ENCODE results near the gene CBARP. TPM values are rescaled to one million over a fixed set of nuclear protein-coding genes. Genes with fewer than 3 reads are reported as not detected.

The CBARP gene
- total RNA-seq, 1 donor from 2014 or later: 1.2 TPM

GRCh38 chr19:1226522-1227303, 11.1 kb downstream of the CBARP start:
- no peak for TF ChIP-seq EZH2phosphoT487 (IDR thresholded peaks at IDR 0.05)
- TF ChIP-seq CTCF (IDR thresholded peaks at IDR 0.05): no peak
- TF ChIP-seq EZH2 (IDR thresholded peaks at IDR 0.05): no peak
- Histone ChIP-seq H3K27ac (no peak overlapping the region), H3K9ac (no peak overlapping the region), H3K4me3 (no peak overlapping the region), H3K27me3 (no peaks in the 10 kb centered on the region), H4K20me1 (ENCODE audit: low read depth) (peaks cover 32% of the 10 kb centered on the region), H2AFZ (replicated peaks) (no peak overlapping the region), H3K4me2 (no peak overlapping the region), H3F3A (ENCODE audit: low read depth) (peaks cover 5% of the 10 kb centered on the region), H3K4me1 (no peaks in the 10 kb centered on the region), H3K36me3 (no peaks in the 10 kb centered on the region), H3K79me2 (ENCODE audit: low read depth) (no peaks in the 10 kb centered on the region), H3K9me3 (ENCODE audit: low read depth) (no peaks in the 10 kb centered on the region)
- Mint-ChIP-seq H3K9me3 (no peaks in the 10 kb centered on the region), H3K36me3 (peaks cover 2% of the 10 kb centered on the region), H3K27me3 (ENCODE audit: insufficient read depth, low read depth) (peaks cover 2% of the 10 kb centered on the region), H3K4me3 (no peak overlapping the region), H3K4me1 (peaks cover 2% of the 10 kb centered on the region), H3K27ac (no peak overlapping the region)
- DNase-seq (ENCODE audit: low spot score): no peak

DNA sequence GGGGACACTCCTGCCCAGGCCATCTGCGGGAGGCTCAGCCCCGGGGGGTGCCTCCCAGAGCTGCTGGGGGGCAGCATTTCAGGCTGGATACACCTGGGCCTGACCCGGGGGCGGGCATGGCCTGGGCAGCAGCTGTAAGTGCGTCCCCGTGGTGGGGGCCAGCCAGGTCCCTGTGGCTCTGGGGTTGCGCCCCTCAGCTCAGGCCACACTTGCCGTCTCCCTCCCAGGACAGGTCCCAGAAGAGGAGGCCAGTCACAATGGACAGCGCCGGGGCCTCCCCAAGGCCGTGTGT, 11.6 kb downstream of the CBARP start:
- H3K36me3 Mint-ChIP-seq: peaks cover 2% of the 10 kb centered on the region
- Histone ChIP-seq H3K4me1 (no peaks in the 10 kb centered on the region), H3K27ac (peak overlapping the region; percentile 20), H4K20me1 (ENCODE audit: low read depth) (peaks cover 34% of the 10 kb centered on the region), H2AFZ (replicated peaks) (no peak overlapping the region), H3K9me3 (ENCODE audit: low read depth) (no peaks in the 10 kb centered on the region), H3K36me3 (no peaks in the 10 kb centered on the region), H3K4me3 (no peak overlapping the region), H3K9ac (no peak overlapping the region), H3K4me2 (no peak overlapping the region), H3F3A (ENCODE audit: low read depth) (peaks cover 5% of the 10 kb centered on the region), H3K79me2 (ENCODE audit: low read depth) (no peaks in the 10 kb centered on the region), H3K27me3 (no peaks in the 10 kb centered on the region)
- DNase-seq (ENCODE audit: low spot score): no peak
- no peak for TF ChIP-seq EZH2phosphoT487 (IDR thresholded peaks at IDR 0.05)
- no peak for TF ChIP-seq CTCF (IDR thresholded peaks at IDR 0.05)
- TF ChIP-seq EZH2 (IDR thresholded peaks at IDR 0.05): no peak
- no peaks in the 10 kb centered on the region for H3K9me3 Mint-ChIP-seq
- no peak overlapping the region for H3K4me3 Mint-ChIP-seq
- H3K4me1 Mint-ChIP-seq: no peaks in the 10 kb centered on the region
- H3K27ac Mint-ChIP-seq: no peak overlapping the region
- H3K27me3 Mint-ChIP-seq (ENCODE audit: insufficient read depth, low read depth): no peaks in the 10 kb centered on the region

DNA sequence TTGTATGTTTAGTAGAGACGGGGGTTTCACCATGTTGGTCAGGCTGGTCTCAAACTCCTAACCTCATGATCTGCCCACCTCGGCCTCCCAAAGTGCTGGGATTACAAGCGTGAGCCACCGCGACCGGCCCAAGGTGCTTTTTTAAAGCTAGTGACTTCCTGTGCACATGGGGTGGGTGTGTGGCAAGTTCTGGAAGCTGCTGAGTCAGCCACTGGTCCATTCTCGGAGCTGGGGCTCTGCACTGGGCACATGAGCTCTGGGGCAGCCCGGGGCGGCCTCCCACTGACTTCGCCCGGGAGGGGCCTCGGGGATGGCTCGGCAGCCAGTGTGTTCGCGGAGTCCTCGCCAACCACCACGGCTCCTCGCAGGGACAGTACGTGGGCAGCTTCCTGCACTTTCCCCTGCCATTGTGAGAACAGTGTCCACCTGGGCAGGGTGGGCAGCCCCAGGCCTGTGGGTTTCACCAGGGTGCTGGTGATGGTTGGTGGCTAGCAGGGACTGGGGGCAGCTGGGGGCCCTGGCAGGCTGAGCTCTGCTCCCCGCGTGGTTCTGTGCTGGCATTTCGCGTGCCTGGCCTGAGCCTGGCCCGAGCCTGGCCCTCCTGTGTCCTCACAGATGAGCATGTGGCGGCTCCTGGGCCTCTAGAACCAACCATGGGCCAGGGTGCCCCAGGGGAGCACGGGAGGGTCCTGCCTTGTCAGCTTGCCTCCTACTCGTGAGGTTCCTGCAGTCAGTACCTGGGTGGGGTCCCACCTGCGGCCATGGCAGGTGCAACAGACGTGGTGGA, 12.2 kb downstream of the CBARP start:
- Histone ChIP-seq H3K4me2 (no peak overlapping the region), H3K36me3 (no peaks in the 10 kb centered on the region), H3K79me2 (ENCODE audit: low read depth) (no peaks in the 10 kb centered on the region), H3K4me3 (no peak overlapping the region), H3K9me3 (ENCODE audit: low read depth) (no peaks in the 10 kb centered on the region), H3K4me1 (no peaks in the 10 kb centered on the region), H3F3A (ENCODE audit: low read depth) (peaks cover 5% of the 10 kb centered on the region), H3K9ac (no peak overlapping the region), H4K20me1 (ENCODE audit: low read depth) (peaks cover 35% of the 10 kb centered on the region), H3K27me3 (no peaks in the 10 kb centered on the region), H3K27ac (peak overlapping the region; percentile 20), H2AFZ (replicated peaks) (no peak overlapping the region)
- H3K4me3 Mint-ChIP-seq: no peak overlapping the region
- TF ChIP-seq EZH2phosphoT487 (IDR thresholded peaks at IDR 0.05): no peak
- TF ChIP-seq CTCF (IDR thresholded peaks at IDR 0.05): no peak
- TF ChIP-seq EZH2 (IDR thresholded peaks at IDR 0.05): no peak
- no peaks in the 10 kb centered on the region for H3K4me1 Mint-ChIP-seq
- H3K27ac Mint-ChIP-seq: no peak overlapping the region
- no peaks in the 10 kb centered on the region for H3K9me3 Mint-ChIP-seq
- H3K36me3 Mint-ChIP-seq: peaks cover 2% of the 10 kb centered on the region
- no peaks in the 10 kb centered on the region for H3K27me3 Mint-ChIP-seq (ENCODE audit: insufficient read depth, low read depth)
- DNase-seq (ENCODE audit: low spot score): no peak
